Activated T-cell treated with anti-CD3 and anti-CD28 coated beads, Interleukin-2, amount 50 U/mL, for 48 hours (primary cell): ENCODE data around the gene PDGFD.

Source experiments
- DNase-seq, 2 experiments: peaks; one replicate each; pipeline ENCODE4 v3.0.0-alpha.2; 2020

The PDGFD gene

GRCh38 chr11:104164028-104164520 lies at the start of gene PDGFD:
PDGFD (minus strand) TSS chr11:104164147.
- peak; percentile 34 to 42 for DNase-seq

GRCh38 chr11:104206936-104207335 lies 43.0 kb upstream of the PDGFD start:
- DNase-seq, result no peak

GRCh38 chr11:104205838-104206237 lies 41.9 kb upstream of the PDGFD start:
- DNase-seq, result no peak

DNA sequence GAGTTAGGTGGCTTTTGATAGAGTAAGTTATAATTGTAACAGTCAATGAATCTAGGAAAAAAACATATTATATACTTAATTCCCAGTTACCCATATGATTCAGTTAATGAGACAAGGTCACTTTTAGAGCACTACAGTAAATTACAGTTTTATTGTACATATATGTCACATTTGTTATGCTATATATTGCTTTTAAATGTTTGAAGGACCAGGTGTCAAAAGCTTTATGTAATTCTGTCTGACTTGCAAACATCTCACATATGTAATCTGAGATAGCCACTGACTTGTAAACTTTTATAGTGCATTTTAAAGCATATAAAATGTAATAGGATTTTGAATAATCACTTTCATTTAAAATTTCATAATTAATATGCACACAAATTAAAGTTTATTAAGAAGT lies 36.7 kb upstream of the PDGFD start:
- no peak for DNase-seq

DNA sequence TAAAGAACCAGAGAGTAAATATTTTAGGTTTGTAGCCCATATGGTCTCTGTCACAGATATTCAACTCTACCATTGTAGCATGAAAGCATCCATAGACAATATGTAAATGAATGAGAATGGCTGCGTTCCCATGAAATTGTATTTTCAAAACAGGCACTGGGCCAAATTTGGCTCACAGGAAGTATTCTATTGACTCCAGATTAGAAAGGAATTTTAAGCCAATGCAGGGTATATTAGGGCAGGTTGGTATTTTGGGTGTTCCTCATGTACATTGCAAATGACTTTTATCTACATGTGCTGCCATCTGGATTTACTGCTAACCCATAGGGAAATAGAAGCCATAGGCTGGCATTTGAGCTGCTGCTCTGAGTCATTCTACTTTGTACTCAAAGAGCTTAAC lies 35.1 kb upstream of the PDGFD start:
- DNase-seq, result no peak

- DNase-seq, result no peak
Measured at GRCh38 chr11:104198576-104198975, 34.6 kb upstream of the PDGFD start.

- DNase-seq, result no peak
Measured at GRCh38 chr11:104191124-104191523, 27.2 kb upstream of the PDGFD start.

DNA sequence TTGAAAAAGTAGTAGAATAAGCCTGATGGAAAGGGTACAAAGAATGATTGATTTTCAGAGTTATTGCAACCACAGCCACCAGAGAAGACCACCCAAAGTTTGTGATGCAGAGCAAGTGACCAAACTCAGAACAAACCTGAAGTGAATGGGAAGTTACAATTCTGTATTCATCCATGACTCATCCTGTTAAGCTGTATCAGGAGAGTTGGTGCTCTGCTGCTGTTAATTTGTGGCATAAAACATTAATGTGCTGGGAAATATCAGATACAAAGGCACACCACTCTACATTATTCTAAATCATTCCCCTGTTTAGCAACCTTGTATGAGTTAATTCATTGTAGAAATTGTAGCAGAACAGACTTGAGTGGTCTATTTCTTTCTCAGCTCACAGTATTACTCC lies 19.6 kb upstream of the PDGFD start:
- no peak for DNase-seq

GRCh38 chr11:104175769-104176168 lies 11.8 kb upstream of the PDGFD start:
- no peak for DNase-seq

DNA sequence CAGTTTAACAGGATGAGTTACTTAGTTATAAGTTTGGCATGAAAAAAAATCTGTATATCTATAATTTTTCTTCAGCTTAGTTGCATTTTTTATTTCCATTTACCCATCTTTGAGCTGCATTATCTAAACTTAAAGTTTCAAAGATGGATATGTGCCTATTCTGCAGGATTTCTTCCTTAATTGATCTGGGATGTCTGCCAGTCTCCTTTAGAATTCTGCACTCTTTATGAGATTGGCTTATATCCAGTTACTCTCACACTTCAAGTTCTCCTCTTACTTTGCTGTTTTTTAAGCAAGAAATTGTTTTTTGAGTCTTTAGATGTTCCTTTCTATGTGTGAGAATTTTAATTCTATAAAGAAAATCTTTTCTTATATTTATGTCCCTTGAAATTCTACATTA lies 5.1 kb upstream of the PDGFD start:
- no peak for DNase-seq

DNA sequence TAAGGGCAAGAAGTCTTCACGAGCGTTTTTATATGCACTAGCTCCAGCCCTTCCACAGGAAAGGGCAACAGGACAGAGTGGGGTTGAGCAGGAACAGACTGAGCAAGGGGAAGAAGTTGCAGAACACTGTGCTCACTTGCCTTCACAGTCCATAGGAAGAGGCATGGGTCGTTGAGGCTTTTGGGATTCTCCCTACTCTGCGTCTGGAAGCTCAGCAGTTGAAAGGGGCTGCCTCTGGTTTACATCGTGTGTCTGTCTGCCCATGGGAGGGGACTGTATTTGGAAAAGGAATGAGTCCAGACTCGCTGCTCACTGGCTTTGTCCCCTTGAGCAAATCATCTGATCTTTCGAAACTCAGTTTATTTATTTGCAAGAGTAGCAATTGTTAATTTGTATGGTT lies 1.1 kb upstream of the PDGFD start:
- no peak for DNase-seq

GRCh38 chr11:104163100-104164027 lies 583 bp downstream of the PDGFD start:
- no peak for DNase-seq

DNA sequence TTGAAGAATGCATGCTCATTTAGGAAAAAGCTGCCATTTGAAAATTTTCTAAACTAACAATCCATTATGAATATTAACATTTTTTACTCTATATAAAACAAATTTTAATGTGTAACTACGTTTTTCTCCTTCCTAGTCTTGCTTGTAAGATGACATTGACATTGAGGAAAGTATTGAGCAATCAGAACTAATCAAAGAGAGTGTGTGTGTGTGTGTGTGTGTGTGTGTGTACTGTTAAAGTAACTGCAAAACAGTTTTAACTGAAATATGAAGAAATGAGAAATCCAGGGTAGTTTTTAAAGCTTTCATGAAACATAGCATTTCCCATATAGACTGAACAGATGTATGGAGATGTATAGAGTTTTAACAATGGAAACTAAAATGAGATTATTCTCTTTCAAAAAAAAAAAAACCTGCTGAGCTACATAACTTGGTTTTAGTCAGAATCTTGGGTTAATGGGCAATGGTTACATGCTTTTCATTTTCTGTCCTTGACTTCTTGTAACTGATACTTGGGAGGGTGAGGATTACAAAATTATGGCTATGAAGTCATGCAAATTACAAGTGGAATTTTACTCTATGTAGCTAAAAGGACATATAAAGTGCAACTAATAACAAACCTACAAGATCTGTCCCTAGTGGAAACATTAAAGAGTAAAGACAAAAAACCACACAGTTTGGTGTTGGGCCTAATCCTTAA lies 2.0 kb downstream of the PDGFD start:
- DNase-seq, result no peak

DNA sequence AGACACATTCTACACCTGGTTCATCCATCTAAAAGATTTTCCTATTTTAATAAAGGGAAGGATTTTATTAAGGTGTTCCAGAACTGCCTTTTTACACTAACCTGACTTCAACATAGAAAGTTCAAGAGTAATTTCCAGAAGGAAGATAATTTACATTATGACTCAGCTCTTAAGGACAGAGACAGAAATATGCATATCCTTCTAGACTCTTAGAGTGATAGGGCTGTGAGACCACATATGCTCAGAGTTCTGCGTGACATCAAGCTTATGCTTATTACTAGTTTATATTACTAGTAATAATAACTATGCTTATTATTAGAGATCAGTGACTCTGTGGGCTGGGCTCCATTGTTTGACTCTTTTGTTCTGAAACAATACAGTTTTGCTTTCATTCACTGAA lies 4.6 kb downstream of the PDGFD start:
- no peak for DNase-seq

GRCh38 chr11:104155375-104155774 lies 8.6 kb downstream of the PDGFD start:
- no peak for DNase-seq

- DNase-seq, result no peak
Measured at GRCh38 chr11:104154296-104154695, 9.7 kb downstream of the PDGFD start.

- DNase-seq, result no peak
Measured at GRCh38 chr11:104152941-104153505, 10.9 kb downstream of the PDGFD start.

DNA sequence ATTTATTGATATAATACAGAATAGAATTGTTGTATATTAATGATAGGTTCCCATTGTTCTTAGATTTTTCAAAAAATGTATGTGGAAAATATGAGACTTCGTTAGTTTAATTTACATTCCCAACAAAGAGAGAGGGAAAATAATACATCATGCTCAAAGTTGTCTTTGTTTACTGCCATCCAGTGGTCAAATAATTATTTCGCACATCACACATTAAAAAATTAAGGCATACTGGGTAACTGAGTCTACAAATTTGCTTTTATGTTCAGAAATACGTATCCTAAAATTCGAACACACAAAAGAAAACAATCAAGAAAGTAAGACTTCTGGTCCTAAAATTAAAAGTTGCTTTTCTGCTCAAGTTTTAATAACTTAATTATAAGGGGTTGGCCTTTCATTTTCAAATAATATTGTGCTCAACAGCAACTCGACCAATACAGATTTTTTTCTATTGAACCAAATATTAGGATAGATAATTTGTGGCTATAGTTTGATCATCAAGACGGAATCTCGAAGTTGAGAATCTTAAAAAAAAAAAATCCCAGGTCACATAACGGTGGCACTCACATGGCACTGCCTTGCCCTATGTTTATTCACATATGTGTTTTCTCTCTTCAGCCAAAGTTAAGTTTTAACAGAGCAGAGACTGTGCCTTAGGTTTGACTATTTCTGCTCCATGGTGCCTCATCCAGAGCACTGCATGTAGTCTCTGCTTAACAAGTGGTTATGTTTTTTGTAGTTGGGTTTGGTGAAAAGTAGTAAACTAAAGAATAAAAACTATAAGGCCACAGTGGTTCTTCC lies 12.3 kb downstream of the PDGFD start:
- DNase-seq, result no peak

DNA sequence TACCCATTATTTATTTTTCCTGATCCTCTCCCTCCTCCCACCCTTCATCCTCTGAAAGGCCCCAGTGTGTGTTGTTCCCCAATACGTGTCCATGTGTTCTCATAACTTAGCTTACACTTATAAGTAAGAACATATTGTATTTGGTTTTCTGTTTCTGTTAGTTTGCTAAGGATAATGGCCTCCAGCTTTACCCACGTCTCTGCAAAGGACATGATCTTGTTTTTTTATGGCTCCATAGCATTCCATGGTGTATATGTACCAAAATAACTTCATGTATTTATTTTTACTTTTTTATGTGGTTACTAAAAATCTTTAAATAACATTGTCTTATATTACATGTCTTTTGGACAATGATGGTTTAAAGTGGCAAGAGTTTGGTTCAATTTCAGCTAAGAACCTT lies 15.2 kb downstream of the PDGFD start:
- DNase-seq, result no peak

- no peak for DNase-seq
Measured at GRCh38 chr11:104148074-104148473, 15.9 kb downstream of the PDGFD start.

DNA sequence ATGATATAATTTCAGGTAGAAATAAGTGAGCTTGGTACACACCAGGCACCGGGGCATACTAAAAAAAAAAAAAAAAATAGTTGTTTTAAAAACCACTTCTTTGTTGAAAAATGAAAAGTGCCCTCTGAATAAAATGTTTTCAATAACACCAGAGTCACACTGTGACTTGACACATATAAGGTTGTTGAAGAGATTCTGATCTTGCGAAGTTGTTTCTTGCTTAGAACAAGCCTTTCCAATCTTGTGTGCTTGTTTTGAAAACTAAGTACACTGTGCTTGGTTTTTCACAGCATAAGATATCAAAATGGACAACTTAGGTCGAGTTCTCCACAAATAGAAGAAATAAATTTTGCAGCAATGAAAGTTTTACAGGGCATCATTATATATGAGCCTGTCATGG lies 17.0 kb downstream of the PDGFD start:
- DNase-seq, result no peak

GRCh38 chr11:104146421-104146820 lies 17.5 kb downstream of the PDGFD start:
- no peak for DNase-seq

DNA sequence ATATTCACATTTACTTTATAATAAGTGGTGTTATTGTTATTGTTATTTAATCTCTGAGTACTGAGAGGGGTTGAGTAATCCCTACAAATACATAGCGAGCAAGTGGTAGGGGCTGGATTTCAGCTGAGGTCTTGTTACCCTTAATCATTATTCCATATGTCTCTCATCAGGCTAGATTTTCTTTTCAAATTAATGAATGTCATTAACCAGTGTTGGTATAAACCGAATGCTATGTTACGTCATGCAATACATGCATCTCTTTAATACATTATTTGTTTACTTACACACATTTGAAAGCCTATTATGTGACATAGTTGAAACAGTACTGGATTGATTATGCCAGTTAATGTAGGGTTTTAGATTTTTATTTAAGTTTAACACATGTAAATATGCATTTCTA lies 18.9 kb downstream of the PDGFD start:
- DNase-seq, result no peak
